IMR-90 (cell line): ENCODE data around the gene IGHMBP2.

Source experiments
- CEBPB ChIP-seq: IDR thresholded peaks from 2 replicates; pipeline ENCODE4 v1.6.1; 2012; ENCODE audit warnings: low read depth, low read length, improper control_type of control experiment
- CTCF ChIP-seq: conservative IDR thresholded peaks from 2 replicates; pipeline ENCODE4 v1.5.1; 2012; ENCODE audit warnings: mild to moderate bottlenecking, low read depth, low read length, improper control_type of control experiment
- FOS ChIP-seq: fragments of 150-350 bp; IDR thresholded peaks from 2 replicates; pipeline ENCODE4 v1.6.1; 2016; ENCODE audit warnings: low read depth, low read length
- MAFK ChIP-seq: IDR thresholded peaks from 2 replicates; pipeline ENCODE4 v1.6.1; 2012; ENCODE audit warnings: low read depth, low read length, improper control_type of control experiment
- MXI1 ChIP-seq: IDR thresholded peaks from 2 replicates; pipeline ENCODE4 v1.6.1; 2012; ENCODE audit warnings: low read depth, mild to moderate bottlenecking, low read length, moderate library complexity, borderline replicate concordance
- NFE2L2 ChIP-seq: fragments of 150-350 bp; IDR thresholded peaks from 2 replicates; pipeline ENCODE4 v1.6.1; 2016; ENCODE audit warnings: low read depth, mild to moderate bottlenecking, low read length
- POLR2A ChIP-seq: IDR thresholded peaks from 2 replicates; pipeline ENCODE4 v1.6.1; 2012; ENCODE audit warnings: mild to moderate bottlenecking, low read depth, low read length
- RAD21 ChIP-seq: IDR thresholded peaks from 2 replicates; pipeline ENCODE4 v1.6.1; 2012; ENCODE audit warnings: low read length, improper control_type of control experiment
- RCOR1 ChIP-seq: IDR thresholded peaks from 2 replicates; pipeline ENCODE4 v1.6.1; 2012; ENCODE audit warnings: mild to moderate bottlenecking, low read length, improper control_type of control experiment; ENCODE audit not compliant: insufficient replicate concordance
- RFX5 ChIP-seq: IDR thresholded peaks from 2 replicates; pipeline ENCODE4 v1.8.0; 2012; ENCODE audit warnings: low read depth, mild to moderate bottlenecking, low read length, moderate library complexity
- SMC3 ChIP-seq: fragments of 150-350 bp; IDR thresholded peaks from 2 replicates; pipeline ENCODE4 v1.6.1; 2016; ENCODE audit warnings: low read depth, mild to moderate bottlenecking, antibody characterized with exemption, low read length, moderate library complexity
- TF ChIP-seq, protein P1 (sequence below): fragments of 150-350 bp; IDR thresholded peaks from 2 replicates; pipeline ENCODE4 v1.6.1; 2017; ENCODE audit warnings: mild to moderate bottlenecking, antibody characterized with exemption, low read length, low read depth
- TF ChIP-seq, protein P2 (sequence below): fragments of 150-350 bp; IDR thresholded peaks from 2 replicates; pipeline ENCODE4 v1.6.1; 2016; ENCODE audit warnings: low read depth, mild to moderate bottlenecking, low read length, moderate library complexity, borderline replicate concordance

- TF ChIP-seq MAFK (no peak), RAD21 (no peak), CTCF (no peak), MXI1 (no peak), RFX5 (no peak), POLR2A (no peak), NFE2L2 (no peak), RCOR1 (no peak), CEBPB (0 out of 2 replicates have a peak, but pooled peaks have one; percentile 17), SMC3 (no peak), FOS (no peak)
- TF ChIP-seq, protein P1, sequence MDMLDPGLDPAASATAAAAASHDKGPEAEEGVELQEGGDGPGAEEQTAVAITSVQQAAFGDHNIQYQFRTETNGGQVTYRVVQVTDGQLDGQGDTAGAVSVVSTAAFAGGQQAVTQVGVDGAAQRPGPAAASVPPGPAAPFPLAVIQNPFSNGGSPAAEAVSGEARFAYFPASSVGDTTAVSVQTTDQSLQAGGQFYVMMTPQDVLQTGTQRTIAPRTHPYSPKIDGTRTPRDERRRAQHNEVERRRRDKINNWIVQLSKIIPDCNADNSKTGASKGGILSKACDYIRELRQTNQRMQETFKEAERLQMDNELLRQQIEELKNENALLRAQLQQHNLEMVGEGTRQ = no peak
- TF ChIP-seq, protein P2, sequence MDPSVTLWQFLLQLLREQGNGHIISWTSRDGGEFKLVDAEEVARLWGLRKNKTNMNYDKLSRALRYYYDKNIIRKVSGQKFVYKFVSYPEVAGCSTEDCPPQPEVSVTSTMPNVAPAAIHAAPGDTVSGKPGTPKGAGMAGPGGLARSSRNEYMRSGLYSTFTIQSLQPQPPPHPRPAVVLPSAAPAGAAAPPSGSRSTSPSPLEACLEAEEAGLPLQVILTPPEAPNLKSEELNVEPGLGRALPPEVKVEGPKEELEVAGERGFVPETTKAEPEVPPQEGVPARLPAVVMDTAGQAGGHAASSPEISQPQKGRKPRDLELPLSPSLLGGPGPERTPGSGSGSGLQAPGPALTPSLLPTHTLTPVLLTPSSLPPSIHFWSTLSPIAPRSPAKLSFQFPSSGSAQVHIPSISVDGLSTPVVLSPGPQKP = no peak
Measured at GRCh38 chr11:68947151-68947550, 43.5 kb downstream of the IGHMBP2 start.
